HepG2 (cell line): Measurements from ENCODE around the gene SMYD5. TPM values are rescaled to one million over a fixed set of nuclear protein-coding genes. Genes with fewer than 3 reads are reported as not detected.
A peak's percentile ranks its signal among the peaks of the same experiment; 100 is the strongest.

Experiments
- KLF6 ChIP-seq: IDR thresholded peaks from 2 replicates; pipeline ENCODE4 v1.8.0; 2016; ENCODE audit warnings: missing biosample characterization, missing genetic modification reagents
- MAFG ChIP-seq: sonication (generic); formaldehyde crosslinking; IDR thresholded peaks from 2 replicates; pipeline ENCODE4 v1.5.1; 2020; ENCODE audit warnings: mild to moderate bottlenecking, missing genetic modification reagents
- POLR2A ChIP-seq, 2 experiments: IDR thresholded peaks; 2 replicates each; pipeline ENCODE4 v1.6.1; 2011; ENCODE audit warnings: low read depth in 2 of 2, low read length in 2 of 2, mild to moderate bottlenecking in 1 of 2, moderate library complexity in 1 of 2; ENCODE audit not compliant: insufficient read depth in 1 of 2
- ZNF451 ChIP-seq: sonication (generic); formaldehyde crosslinking; IDR thresholded peaks from 2 replicates; pipeline ENCODE4 v1.5.0; 2020; ENCODE audit warnings: mild to moderate bottlenecking, missing genetic modification reagents
- ZSCAN30 ChIP-seq: sonication (generic); formaldehyde crosslinking; IDR thresholded peaks from 2 replicates; pipeline ENCODE4 v1.5.0; 2020; ENCODE audit warnings: mild to moderate bottlenecking, missing genetic modification reagents
- polyA plus RNA-seq, 8 experiments: library from polyadenylated mRNA; depleted of rRNA in 3 of 8; stranded (reverse) in 7 of 8; unstranded in 1 of 8; fragments of >200 nt; fragmentation: Illumina TruSeq in 4 of 8; extraction: Trizol in 4 of 8; gene quantifications; 2 replicates each; pipeline versions ENCODE4 v1.2.1 to v1.2.3, GENCODE V29; 2011 to 2016; ENCODE audit warnings: low read depth in 4 of 8, missing spikeins in 1 of 8, mixed read lengths in 1 of 8; ENCODE audit not compliant: insufficient read depth in 1 of 8
- total RNA-seq, 5 experiments: library from RNA; depleted of rRNA; stranded (reverse); fragments of >200 nt; fragmentation: Illumina TruSeq; extraction: Trizol; gene quantifications; 2 replicates each; pipeline ENCODE4 v1.2.3, GENCODE V29; 2016; ENCODE audit warnings: low read depth in 1 of 5
- TF ChIP-seq, protein P1 (sequence below): sonication (generic); formaldehyde crosslinking; IDR thresholded peaks from 2 replicates; pipeline ENCODE4 v1.5.0; 2020; ENCODE audit warnings: mild to moderate bottlenecking, missing genetic modification reagents, borderline replicate concordance
- TF ChIP-seq, protein P2 (sequence below): sonication (generic); formaldehyde crosslinking; IDR thresholded peaks from one replicate; pipeline ENCODE4 v1.5.1; 2020; ENCODE audit warnings: mild to moderate bottlenecking, missing genetic modification reagents; ENCODE audit errors: not compliant biosample characterization
- TF ChIP-seq, protein P3 (sequence below): sonication (generic); formaldehyde crosslinking; IDR thresholded peaks from 2 replicates; pipeline ENCODE4 v1.5.1; 2020; ENCODE audit warnings: mild to moderate bottlenecking, missing genetic modification reagents

SMYD5 gene
- total and polyA plus RNA-seq, 2 of the 13 experiments (the other 11 are each of a cell fraction or from before 2014, with no cell fraction given), result 55.8 to 70.4 TPM

- TF ChIP-seq, protein P1, sequence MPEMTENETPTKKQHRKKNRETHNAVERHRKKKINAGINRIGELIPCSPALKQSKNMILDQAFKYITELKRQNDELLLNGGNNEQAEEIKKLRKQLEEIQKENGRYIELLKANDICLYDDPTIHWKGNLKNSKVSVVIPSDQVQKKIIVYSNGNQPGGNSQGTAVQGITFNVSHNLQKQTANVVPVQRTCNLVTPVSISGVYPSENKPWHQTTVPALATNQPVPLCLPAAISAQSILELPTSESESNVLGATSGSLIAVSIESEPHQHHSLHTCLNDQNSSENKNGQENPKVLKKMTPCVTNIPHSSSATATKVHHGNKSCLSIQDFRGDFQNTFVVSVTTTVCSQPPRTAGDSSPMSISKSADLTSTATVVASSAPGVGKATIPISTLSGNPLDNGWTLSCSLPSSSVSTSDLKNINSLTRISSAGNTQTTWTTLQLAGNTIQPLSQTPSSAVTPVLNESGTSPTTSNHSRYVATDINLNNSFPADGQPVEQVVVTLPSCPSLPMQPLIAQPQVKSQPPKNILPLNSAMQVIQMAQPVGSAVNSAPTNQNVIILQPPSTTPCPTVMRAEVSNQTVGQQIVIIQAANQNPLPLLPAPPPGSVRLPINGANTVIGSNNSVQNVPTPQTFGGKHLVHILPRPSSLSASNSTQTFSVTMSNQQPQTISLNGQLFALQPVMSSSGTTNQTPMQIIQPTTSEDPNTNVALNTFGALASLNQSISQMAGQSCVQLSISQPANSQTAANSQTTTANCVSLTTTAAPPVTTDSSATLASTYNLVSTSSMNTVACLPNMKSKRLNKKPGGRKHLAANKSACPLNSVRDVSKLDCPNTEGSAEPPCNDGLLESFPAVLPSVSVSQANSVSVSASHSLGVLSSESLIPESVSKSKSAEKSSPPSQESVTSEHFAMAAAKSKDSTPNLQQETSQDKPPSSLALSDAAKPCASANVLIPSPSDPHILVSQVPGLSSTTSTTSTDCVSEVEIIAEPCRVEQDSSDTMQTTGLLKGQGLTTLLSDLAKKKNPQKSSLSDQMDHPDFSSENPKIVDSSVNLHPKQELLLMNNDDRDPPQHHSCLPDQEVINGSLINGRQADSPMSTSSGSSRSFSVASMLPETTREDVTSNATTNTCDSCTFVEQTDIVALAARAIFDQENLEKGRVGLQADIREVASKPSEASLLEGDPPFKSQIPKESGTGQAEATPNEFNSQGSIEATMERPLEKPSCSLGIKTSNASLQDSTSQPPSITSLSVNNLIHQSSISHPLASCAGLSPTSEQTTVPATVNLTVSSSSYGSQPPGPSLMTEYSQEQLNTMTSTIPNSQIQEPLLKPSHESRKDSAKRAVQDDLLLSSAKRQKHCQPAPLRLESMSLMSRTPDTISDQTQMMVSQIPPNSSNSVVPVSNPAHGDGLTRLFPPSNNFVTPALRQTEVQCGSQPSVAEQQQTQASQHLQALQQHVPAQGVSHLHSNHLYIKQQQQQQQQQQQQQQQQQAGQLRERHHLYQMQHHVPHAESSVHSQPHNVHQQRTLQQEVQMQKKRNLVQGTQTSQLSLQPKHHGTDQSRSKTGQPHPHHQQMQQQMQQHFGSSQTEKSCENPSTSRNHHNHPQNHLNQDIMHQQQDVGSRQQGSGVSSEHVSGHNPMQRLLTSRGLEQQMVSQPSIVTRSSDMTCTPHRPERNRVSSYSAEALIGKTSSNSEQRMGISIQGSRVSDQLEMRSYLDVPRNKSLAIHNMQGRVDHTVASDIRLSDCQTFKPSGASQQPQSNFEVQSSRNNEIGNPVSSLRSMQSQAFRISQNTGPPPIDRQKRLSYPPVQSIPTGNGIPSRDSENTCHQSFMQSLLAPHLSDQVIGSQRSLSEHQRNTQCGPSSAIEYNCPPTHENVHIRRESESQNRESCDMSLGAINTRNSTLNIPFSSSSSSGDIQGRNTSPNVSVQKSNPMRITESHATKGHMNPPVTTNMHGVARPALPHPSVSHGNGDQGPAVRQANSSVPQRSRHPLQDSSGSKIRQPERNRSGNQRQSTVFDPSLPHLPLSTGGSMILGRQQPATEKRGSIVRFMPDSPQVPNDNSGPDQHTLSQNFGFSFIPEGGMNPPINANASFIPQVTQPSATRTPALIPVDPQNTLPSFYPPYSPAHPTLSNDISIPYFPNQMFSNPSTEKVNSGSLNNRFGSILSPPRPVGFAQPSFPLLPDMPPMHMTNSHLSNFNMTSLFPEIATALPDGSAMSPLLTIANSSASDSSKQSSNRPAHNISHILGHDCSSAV (CRISPR knock-in tag), result no peak
- TF ChIP-seq, protein P2, sequence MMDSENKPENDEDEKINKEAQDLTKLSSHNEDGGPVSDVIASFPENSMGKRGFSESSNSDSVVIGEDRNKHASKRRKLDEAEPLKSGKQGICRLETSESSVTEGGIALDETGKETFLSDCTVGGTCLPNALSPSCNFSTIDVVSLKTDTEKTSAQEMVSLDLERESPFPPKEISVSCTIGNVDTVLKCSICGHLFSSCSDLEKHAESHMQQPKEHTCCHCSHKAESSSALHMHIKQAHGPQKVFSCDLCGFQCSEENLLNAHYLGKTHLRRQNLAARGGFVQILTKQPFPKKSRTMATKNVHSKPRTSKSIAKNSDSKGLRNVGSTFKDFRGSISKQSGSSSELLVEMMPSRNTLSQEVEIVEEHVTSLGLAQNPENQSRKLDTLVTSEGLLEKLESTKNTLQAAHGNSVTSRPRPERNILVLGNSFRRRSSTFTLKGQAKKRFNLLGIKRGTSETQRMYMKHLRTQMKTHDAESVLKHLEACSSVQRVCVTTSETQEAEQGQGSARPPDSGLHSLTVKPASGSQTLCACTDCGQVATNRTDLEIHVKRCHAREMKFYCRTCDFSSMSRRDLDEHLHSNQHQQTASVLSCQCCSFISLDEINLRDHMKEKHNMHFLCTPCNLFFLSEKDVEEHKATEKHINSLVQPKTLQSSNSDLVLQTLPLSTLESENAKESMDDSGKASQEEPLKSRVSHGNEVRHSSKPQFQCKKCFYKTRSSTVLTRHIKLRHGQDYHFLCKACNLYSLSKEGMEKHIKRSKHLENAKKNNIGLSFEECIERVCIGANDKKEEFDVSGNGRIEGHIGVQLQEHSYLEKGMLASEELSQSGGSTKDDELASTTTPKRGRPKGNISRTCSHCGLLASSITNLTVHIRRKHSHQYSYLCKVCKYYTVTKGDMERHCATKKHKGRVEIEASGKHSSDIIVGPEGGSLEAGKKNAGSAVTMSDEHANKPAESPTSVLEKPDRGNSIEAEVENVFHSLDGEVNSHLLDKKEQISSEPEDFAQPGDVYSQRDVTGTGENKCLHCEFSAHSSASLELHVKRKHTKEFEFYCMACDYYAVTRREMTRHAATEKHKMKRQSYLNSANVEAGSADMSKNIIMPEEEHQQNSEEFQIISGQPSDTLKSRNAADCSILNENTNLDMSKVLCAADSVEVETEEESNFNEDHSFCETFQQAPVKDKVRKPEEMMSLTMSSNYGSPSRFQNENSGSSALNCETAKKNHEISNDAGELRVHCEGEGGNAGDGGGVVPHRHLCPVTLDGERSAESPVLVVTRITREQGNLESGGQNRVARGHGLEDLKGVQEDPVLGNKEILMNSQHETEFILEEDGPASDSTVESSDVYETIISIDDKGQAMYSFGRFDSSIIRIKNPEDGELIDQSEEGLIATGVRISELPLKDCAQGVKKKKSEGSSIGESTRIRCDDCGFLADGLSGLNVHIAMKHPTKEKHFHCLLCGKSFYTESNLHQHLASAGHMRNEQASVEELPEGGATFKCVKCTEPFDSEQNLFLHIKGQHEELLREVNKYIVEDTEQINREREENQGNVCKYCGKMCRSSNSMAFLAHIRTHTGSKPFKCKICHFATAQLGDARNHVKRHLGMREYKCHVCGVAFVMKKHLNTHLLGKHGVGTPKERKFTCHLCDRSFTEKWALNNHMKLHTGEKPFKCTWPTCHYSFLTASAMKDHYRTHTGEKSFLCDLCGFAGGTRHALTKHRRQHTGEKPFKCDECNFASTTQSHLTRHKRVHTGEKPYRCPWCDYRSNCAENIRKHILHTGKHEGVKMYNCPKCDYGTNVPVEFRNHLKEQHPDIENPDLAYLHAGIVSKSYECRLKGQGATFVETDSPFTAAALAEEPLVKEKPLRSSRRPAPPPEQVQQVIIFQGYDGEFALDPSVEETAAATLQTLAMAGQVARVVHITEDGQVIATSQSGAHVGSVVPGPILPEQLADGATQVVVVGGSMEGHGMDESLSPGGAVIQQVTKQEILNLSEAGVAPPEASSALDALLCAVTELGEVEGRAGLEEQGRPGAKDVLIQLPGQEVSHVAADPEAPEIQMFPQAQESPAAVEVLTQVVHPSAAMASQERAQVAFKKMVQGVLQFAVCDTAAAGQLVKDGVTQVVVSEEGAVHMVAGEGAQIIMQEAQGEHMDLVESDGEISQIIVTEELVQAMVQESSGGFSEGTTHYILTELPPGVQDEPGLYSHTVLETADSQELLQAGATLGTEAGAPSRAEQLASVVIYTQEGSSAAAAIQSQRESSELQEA (CRISPR knock-in tag), result peak; percentile 79
- TF ChIP-seq ZNF451 (CRISPR knock-in tag), result 0 out of 2 replicates have a peak, but pooled peaks have one; percentile 66
- TF ChIP-seq MAFG (CRISPR knock-in tag), result no peak
- TF ChIP-seq POLR2A (IDR thresholded peaks at IDR 0.05; ENCODE audit: insufficient read depth in 1 of 2, low read depth in 2 of 2, low read length in 2 of 2), result peak; percentile 94 to 95
- TF ChIP-seq, protein P3, sequence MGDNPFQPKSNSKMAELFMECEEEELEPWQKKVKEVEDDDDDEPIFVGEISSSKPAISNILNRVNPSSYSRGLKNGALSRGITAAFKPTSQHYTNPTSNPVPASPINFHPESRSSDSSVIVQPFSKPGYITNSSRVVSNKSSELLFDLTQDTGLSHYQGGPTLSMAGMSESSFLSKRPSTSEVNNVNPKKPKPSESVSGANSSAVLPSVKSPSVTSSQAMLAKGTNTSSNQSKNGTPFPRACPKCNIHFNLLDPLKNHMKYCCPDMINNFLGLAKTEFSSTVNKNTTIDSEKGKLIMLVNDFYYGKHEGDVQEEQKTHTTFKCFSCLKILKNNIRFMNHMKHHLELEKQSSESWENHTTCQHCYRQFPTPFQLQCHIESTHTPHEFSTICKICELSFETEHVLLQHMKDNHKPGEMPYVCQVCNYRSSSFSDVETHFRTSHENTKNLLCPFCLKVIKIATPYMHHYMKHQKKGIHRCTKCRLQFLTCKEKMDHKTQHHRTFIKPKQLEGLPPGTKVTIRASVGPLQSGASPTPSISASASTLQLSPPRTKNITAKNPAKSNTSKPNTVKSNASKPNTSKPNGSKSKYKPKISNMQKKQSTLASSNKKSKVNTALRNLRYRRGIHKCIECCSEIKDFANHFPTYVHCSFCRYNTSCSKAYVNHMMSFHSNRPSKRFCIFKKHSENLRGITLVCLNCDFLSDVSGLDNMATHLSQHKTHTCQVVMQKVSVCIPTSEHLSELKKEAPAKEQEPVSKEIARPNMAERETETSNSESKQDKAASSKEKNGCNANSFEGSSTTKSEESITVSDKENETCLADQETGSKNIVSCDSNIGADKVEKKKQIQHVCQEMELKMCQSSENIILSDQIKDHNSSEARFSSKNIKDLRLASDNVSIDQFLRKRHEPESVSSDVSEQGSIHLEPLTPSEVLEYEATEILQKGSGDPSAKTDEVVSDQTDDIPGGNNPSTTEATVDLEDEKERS (CRISPR knock-in tag), result peak; percentile 88
- TF ChIP-seq ZSCAN30 (CRISPR knock-in tag), result no peak
- TF ChIP-seq KLF6 (CRISPR knock-in tag), result peak; percentile 80; the same call in 1 of the 2 replicates
Observed at GRCh38 chr2:73214120-73215035, at the start of gene SMYD5 (continued).
